Sigmoid colon (tissue), 4 donors: ENCODE measurements around the gene OPALIN.

Experiments used
- EP300 ChIP-seq, 4 donors: sonication (generic); formaldehyde crosslinking; IDR thresholded peaks; one replicate each; pipeline ENCODE4 v1.6.1; 2017; ENCODE audit warnings: antibody characterized with exemption in 4 of 4
- POLR2A ChIP-seq, 2 donors: fragments of 450-650 bp; IDR thresholded peaks; one replicate each; pipeline ENCODE4 v1.6.1; 2016; ENCODE audit warnings: antibody characterized with exemption in 2 of 2, mild to moderate bottlenecking in 2 of 2, moderate library complexity in 2 of 2
- TF ChIP-seq, protein P1 (sequence below), 4 experiments: fragments of 450-650 bp in 3 of 4; fragments of 200-600 bp in 1 of 4; IDR thresholded peaks; one replicate each; pipeline ENCODE4 v1.5.1; 2016 to 2019; ENCODE audit warnings: antibody characterized with exemption in 4 of 4, mild to moderate bottlenecking in 3 of 4, moderate library complexity in 2 of 4

DNA sequence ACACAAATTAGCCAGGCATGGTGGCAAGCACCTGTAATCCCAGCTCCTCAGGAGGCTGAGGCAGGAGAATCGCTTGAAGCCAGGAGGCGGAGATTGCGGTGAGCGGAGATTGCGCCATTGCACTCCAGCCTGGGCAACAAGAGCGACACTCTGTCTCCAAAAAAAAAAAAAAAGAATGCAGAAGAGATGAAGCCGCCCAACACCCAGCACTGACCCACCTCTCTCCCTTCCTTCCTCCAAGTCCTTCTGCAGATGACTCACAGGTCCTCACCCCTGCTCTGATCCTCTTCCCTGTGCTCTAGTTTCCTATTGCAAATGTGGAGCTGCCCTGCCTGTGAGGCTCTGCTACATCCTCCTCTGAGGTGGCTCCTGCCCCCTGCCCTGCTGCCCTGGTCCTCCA lies 22.0 kb upstream of the OPALIN start:
- TF ChIP-seq, protein P1, sequence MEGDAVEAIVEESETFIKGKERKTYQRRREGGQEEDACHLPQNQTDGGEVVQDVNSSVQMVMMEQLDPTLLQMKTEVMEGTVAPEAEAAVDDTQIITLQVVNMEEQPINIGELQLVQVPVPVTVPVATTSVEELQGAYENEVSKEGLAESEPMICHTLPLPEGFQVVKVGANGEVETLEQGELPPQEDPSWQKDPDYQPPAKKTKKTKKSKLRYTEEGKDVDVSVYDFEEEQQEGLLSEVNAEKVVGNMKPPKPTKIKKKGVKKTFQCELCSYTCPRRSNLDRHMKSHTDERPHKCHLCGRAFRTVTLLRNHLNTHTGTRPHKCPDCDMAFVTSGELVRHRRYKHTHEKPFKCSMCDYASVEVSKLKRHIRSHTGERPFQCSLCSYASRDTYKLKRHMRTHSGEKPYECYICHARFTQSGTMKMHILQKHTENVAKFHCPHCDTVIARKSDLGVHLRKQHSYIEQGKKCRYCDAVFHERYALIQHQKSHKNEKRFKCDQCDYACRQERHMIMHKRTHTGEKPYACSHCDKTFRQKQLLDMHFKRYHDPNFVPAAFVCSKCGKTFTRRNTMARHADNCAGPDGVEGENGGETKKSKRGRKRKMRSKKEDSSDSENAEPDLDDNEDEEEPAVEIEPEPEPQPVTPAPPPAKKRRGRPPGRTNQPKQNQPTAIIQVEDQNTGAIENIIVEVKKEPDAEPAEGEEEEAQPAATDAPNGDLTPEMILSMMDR (IDR thresholded peaks at IDR 0.05), result no peak
- TF ChIP-seq EP300 (IDR thresholded peaks at IDR 0.05) (no peak), POLR2A (IDR thresholded peaks at IDR 0.05) (no peak)
